ENCODE results near the gene FOXA2. TPM values are rescaled to one million over a fixed set of nuclear protein-coding genes. Genes with fewer than 3 reads are reported as not detected.

Gene FOXA2
- total and polyA plus RNA-seq, 2 donors (not counting 3 experiments of a cell fraction or from before 2014, with no cell fraction given): not detected

GRCh38 chr20:22546344-22546743 lies 38.0 kb downstream of the FOXA2 start:
- no peak for TF ChIP-seq POLR2A (IDR thresholded peaks at IDR 0.05; ENCODE audit: low read depth, low read length)
- no peak for TF ChIP-seq GATA2 (IDR thresholded peaks at IDR 0.05; ENCODE audit: insufficient read depth, insufficient read length, low read depth, low read length)
- no peak for TF ChIP-seq MYC (IDR thresholded peaks at IDR 0.05; ENCODE audit: low read depth, low read length)
- TF ChIP-seq CTCF (IDR thresholded peaks at IDR 0.05; ENCODE audit: extremely low read depth in 1 of 2, insufficient read depth in 1 of 2, low read depth in 1 of 2, low read length in 2 of 2): no peak
- TF ChIP-seq MAX (IDR thresholded peaks at IDR 0.05; ENCODE audit: insufficient read depth, insufficient read length): no peak
- no peak for TF ChIP-seq FOS (IDR thresholded peaks at IDR 0.05; ENCODE audit: borderline replicate concordance, insufficient read depth, low read length)
- no peak for TF ChIP-seq EZH2 (IDR thresholded peaks at IDR 0.05; ENCODE audit: borderline replicate concordance, low read depth, low read length, severe bottlenecking)
- TF ChIP-seq POLR2AphosphoS5 (IDR thresholded peaks at IDR 0.05; ENCODE audit: insufficient read depth, low read depth, low read length): no peak
- no peak for TF ChIP-seq JUN (IDR thresholded peaks at IDR 0.05; ENCODE audit: borderline replicate concordance, insufficient read depth, insufficient read length, low read depth)
- H3K4me3 ChIP-seq (replicated peaks in 1 of 3; ENCODE audit: insufficient read depth in 1 of 3, low read depth in 1 of 3, low read length in 3 of 3): no peak overlapping the region
- H4K20me1 ChIP-seq (replicated peaks; ENCODE audit: control insufficient read depth, extremely low read depth, insufficient read depth, low read length): no peaks in the 10 kb centered on the region
- H3K9ac ChIP-seq (replicated peaks; ENCODE audit: extremely low read depth, insufficient read depth, low read length): no peak overlapping the region
- POLR2A ChIA-PET: no interaction called here
- no peak overlapping the region for H3K27ac ChIP-seq (ENCODE audit: insufficient read depth, low read depth, low read length)
- DNase-seq (ENCODE audit: low read depth, low spot score) (no peak), FAIRE-seq (no peak)
- no TSS peak for BruUV-seq (replicated peaks)
- H3K9me3 ChIP-seq (replicated peaks; ENCODE audit: control insufficient read depth, insufficient read depth, low read length): no peaks in the 10 kb centered on the region
- H3K27me3 ChIP-seq (ENCODE audit: control insufficient read depth in 2 of 2, insufficient read depth in 2 of 2, low read length in 2 of 2): no peaks in the 10 kb centered on the region
- intact Hi-C loops (cut with micrococcal nuclease): no loop called here
- no peaks in the 10 kb centered on the region for H3K36me3 ChIP-seq (ENCODE audit: control insufficient read depth in 2 of 2, extremely low read depth in 1 of 2, insufficient read depth in 2 of 2, low read length in 2 of 2)
- H3K4me2 ChIP-seq (ENCODE audit: insufficient read depth, low read length): no peak overlapping the region
- dilution Hi-C loops (cut with MboI; ENCODE audit: extremely low pct_ligation_motif_present, low sequenced_read_pairs): no loop called here
- CTCF ChIA-PET: no interaction called here
- no peak overlapping the region for H2AFZ ChIP-seq (ENCODE audit: low read depth, low read length)
- H3K4me1 ChIP-seq (ENCODE audit: control insufficient read depth, extremely low read depth, insufficient read depth, low read length): no peaks in the 10 kb centered on the region
- H3K79me2 ChIP-seq (ENCODE audit: control insufficient read depth, insufficient read depth, low read length): no peaks in the 10 kb centered on the region
- no peaks in the 10 kb centered on the region for H3K9me1 ChIP-seq (replicated peaks; ENCODE audit: control insufficient read depth, extremely low read depth, insufficient read depth, low read length)
